Measurements from ENCODE around the gene API5. TPM values are rescaled to one million over a fixed set of nuclear protein-coding genes. Genes with fewer than 3 reads are reported as not detected.

Gene API5
- total and polyA plus RNA-seq, 2 donors from 2014 or later = 48.5 to 89.0 TPM

GRCh38 chr11:43376594-43376993 lies 64.8 kb downstream of the API5 start:
- Histone ChIP-seq H3K36me3 (ENCODE audit: control insufficient read depth in 2 of 3, insufficient read depth in 3 of 3, low read length in 3 of 3) (peaks cover 0 to 2% (median 0%) of the 10 kb centered on the region in 3 donors), H3K9me3 (ENCODE audit: control insufficient read depth in 2 of 3, insufficient read depth in 1 of 3, low read length in 3 of 3) (no peaks in the 10 kb centered on the region), H3K9ac (ENCODE audit: low read length in 3 of 3) (no peak overlapping the region), H3K4me3 (ENCODE audit: low read length in 3 of 3) (no peak overlapping the region), H3K27ac (ENCODE audit: low read depth in 2 of 2, low read length in 2 of 2) (no peak overlapping the region), H3K27me3 (ENCODE audit: control insufficient read depth, insufficient read depth, low read length) (no peaks in the 10 kb centered on the region), H3K4me1 (ENCODE audit: control insufficient read depth in 2 of 3, insufficient read depth in 2 of 3, low read depth in 1 of 3, low read length in 3 of 3) (no peaks in the 10 kb centered on the region)
- intact Hi-C loops (cut with DNase I) = no loop called here
- no peak for TF ChIP-seq CTCF (IDR thresholded peaks at IDR 0.05; ENCODE audit: borderline replicate concordance, extremely low read depth, insufficient read depth)
- DNase-seq (no peak), FAIRE-seq (no peak)

GRCh38 chr11:43377389-43377788 lies 65.6 kb downstream of the API5 start:
- intact Hi-C loops (cut with DNase I) = no loop called here
- DNase-seq (no peak), FAIRE-seq (no peak)
- no peaks in the 10 kb centered on the region for H3K4me1 ChIP-seq (ENCODE audit: control insufficient read depth in 2 of 3, insufficient read depth in 2 of 3, low read depth in 1 of 3, low read length in 3 of 3)
- no peaks in the 10 kb centered on the region for H3K36me3 ChIP-seq (ENCODE audit: control insufficient read depth in 2 of 3, insufficient read depth in 3 of 3, low read length in 3 of 3)
- TF ChIP-seq CTCF (IDR thresholded peaks at IDR 0.05; ENCODE audit: borderline replicate concordance, extremely low read depth, insufficient read depth) = no peak
- no peaks in the 10 kb centered on the region for H3K9me3 ChIP-seq (ENCODE audit: control insufficient read depth in 2 of 3, insufficient read depth in 1 of 3, low read length in 3 of 3)
- H3K27me3 ChIP-seq (ENCODE audit: control insufficient read depth, insufficient read depth, low read length) = no peaks in the 10 kb centered on the region
- H3K27ac ChIP-seq (ENCODE audit: low read depth in 2 of 2, low read length in 2 of 2) = no peak overlapping the region
- no peak overlapping the region for H3K9ac ChIP-seq (ENCODE audit: low read length in 3 of 3)
- no peak overlapping the region for H3K4me3 ChIP-seq (ENCODE audit: low read length in 3 of 3)

GRCh38 chr11:43378897-43379296 lies 67.1 kb downstream of the API5 start:
- DNase-seq = no peak
- Histone ChIP-seq H3K9ac (ENCODE audit: low read length in 3 of 3) (no peak overlapping the region), H3K27ac (ENCODE audit: low read depth in 2 of 2, low read length in 2 of 2) (no peak overlapping the region), H3K9me3 (ENCODE audit: control insufficient read depth in 2 of 3, insufficient read depth in 1 of 3, low read length in 3 of 3) (no peaks in the 10 kb centered on the region), H3K4me1 (ENCODE audit: control insufficient read depth in 2 of 3, insufficient read depth in 2 of 3, low read depth in 1 of 3, low read length in 3 of 3) (no peaks in the 10 kb centered on the region), H3K4me3 (ENCODE audit: low read length in 3 of 3) (no peak overlapping the region), H3K36me3 (ENCODE audit: control insufficient read depth in 2 of 3, insufficient read depth in 3 of 3, low read length in 3 of 3) (no peaks in the 10 kb centered on the region), H3K27me3 (ENCODE audit: control insufficient read depth, insufficient read depth, low read length) (no peaks in the 10 kb centered on the region)
- no peak for TF ChIP-seq CTCF (IDR thresholded peaks at IDR 0.05; ENCODE audit: borderline replicate concordance, extremely low read depth, insufficient read depth)
- FAIRE-seq = no peak
- intact Hi-C loops (cut with DNase I) = no loop called here

- Histone ChIP-seq H3K4me1 (ENCODE audit: control insufficient read depth in 2 of 3, insufficient read depth in 2 of 3, low read depth in 1 of 3, low read length in 3 of 3) (no peaks in the 10 kb centered on the region), H3K27ac (ENCODE audit: low read depth in 2 of 2, low read length in 2 of 2) (no peak overlapping the region), H3K9ac (ENCODE audit: low read length in 3 of 3) (no peak overlapping the region), H3K4me3 (ENCODE audit: low read length in 3 of 3) (no peak overlapping the region), H3K27me3 (ENCODE audit: control insufficient read depth, insufficient read depth, low read length) (no peaks in the 10 kb centered on the region), H3K9me3 (ENCODE audit: control insufficient read depth in 2 of 3, insufficient read depth in 1 of 3, low read length in 3 of 3) (no peaks in the 10 kb centered on the region), H3K36me3 (ENCODE audit: control insufficient read depth in 2 of 3, insufficient read depth in 3 of 3, low read length in 3 of 3) (peaks cover 0 to under 1% (median 0%) of the 10 kb centered on the region in 3 donors)
- DNase-seq = no peak
- TF ChIP-seq CTCF (IDR thresholded peaks at IDR 0.05; ENCODE audit: borderline replicate concordance, extremely low read depth, insufficient read depth) = no peak
- intact Hi-C loops (cut with DNase I) = no loop called here
- FAIRE-seq = no peak
These were observed 70.0 kb downstream of the API5 start for GRCh38 chr11:43381802-43382201.

All from kidney (tissue), 14 donors.